Breast epithelium (tissue), 3 donors: ENCODE measurements around the gene DDOST.
"Not testable (repeated sequence)": the region's sequence is repeated elsewhere in the genome, so short reads cannot be mapped to it uniquely, and the experiment has no call there.

Experiments used
- POLR2AphosphoS5 ChIP-seq, 3 donors: sonication (generic); formaldehyde crosslinking; IDR thresholded peaks; one replicate each; pipeline ENCODE4 v1.6.1; 2017; ENCODE audit warnings: antibody characterized with exemption in 3 of 3
- TF ChIP-seq, protein P1 (sequence below), 3 donors: fragments of 450-650 bp; IDR thresholded peaks; one replicate each; pipeline ENCODE4 v1.5.1; 2016 to 2017; ENCODE audit warnings: antibody characterized with exemption in 3 of 3, mild to moderate bottlenecking in 3 of 3, moderate library complexity in 3 of 3

GRCh38 chr1:20606801-20607570 lies 54.2 kb downstream of the DDOST start:
- TF ChIP-seq, protein P1, sequence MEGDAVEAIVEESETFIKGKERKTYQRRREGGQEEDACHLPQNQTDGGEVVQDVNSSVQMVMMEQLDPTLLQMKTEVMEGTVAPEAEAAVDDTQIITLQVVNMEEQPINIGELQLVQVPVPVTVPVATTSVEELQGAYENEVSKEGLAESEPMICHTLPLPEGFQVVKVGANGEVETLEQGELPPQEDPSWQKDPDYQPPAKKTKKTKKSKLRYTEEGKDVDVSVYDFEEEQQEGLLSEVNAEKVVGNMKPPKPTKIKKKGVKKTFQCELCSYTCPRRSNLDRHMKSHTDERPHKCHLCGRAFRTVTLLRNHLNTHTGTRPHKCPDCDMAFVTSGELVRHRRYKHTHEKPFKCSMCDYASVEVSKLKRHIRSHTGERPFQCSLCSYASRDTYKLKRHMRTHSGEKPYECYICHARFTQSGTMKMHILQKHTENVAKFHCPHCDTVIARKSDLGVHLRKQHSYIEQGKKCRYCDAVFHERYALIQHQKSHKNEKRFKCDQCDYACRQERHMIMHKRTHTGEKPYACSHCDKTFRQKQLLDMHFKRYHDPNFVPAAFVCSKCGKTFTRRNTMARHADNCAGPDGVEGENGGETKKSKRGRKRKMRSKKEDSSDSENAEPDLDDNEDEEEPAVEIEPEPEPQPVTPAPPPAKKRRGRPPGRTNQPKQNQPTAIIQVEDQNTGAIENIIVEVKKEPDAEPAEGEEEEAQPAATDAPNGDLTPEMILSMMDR (IDR thresholded peaks at IDR 0.05): not testable (repeated sequence)
- not testable (repeated sequence) for TF ChIP-seq POLR2AphosphoS5 (IDR thresholded peaks at IDR 0.05)
